Neural cell (in vitro differentiated cells): ENCODE results near the gene DONSON. TPM values are rescaled to one million over a fixed set of nuclear protein-coding genes. Genes with fewer than 3 reads are reported as not detected.
"Not testable (repeated sequence)": the region's sequence is repeated elsewhere in the genome, so short reads cannot be mapped to it uniquely, and the experiment has no call there.

Experiments
- H2AFZ ChIP-seq: fragments of 200-600, 300-800 bp; sonication (generic), shearing (Covaris generic); 2 replicates; pipeline ENCODE4 v1.6.0; 2014; ENCODE audit warnings: low read depth, mild to moderate bottlenecking, antibody characterized with exemption, low read length, moderate library complexity
- H3F3A ChIP-seq: fragments of 200-600 bp; shearing (Covaris generic); 2 replicates; pipeline ENCODE4 v1.6.1; 2016; ENCODE audit warnings: mild to moderate bottlenecking, moderate library complexity, mixed read lengths, antibody characterized with exemption, low read length; ENCODE audit not compliant: insufficient read depth, poor library complexity, severe bottlenecking
- H3K27ac ChIP-seq: fragments of 200-600, 300-800 bp; sonication (generic), shearing (Covaris generic); 2 replicates; pipeline ENCODE4 v1.5.1; 2014; ENCODE audit warnings: mild to moderate bottlenecking, low read length, moderate library complexity
- H3K27me3 ChIP-seq: fragments of 300-800, 200-600 bp; sonication (generic), shearing (Covaris generic); 2 replicates; pipeline ENCODE4 v1.6.0; 2014; ENCODE audit warnings: mild to moderate bottlenecking, low read depth, low read length, moderate library complexity; ENCODE audit not compliant: insufficient read depth
- H3K36me3 ChIP-seq: fragments of 300-800, 200-600 bp; sonication (generic), shearing (Covaris generic); 2 replicates; pipeline ENCODE4 v1.5.1; 2014; ENCODE audit warnings: mild to moderate bottlenecking, antibody characterized with exemption, low read length, moderate library complexity; ENCODE audit not compliant: insufficient read depth
- H3K4me2 ChIP-seq: fragments of 300-800, 200-600 bp; sonication (generic), shearing (Covaris generic); 2 replicates; pipeline ENCODE4 v1.6.0; 2014; ENCODE audit warnings: mild to moderate bottlenecking, low read length
- H3K4me3 ChIP-seq: fragments of 300-800, 200-600 bp; sonication (generic), shearing (Covaris generic); 2 replicates; pipeline ENCODE4 v1.5.1; 2014; ENCODE audit warnings: mild to moderate bottlenecking, low read length, moderate library complexity
- H3K79me2 ChIP-seq: fragments of 200-600 bp; shearing (Covaris generic); replicated peaks from 2 replicates; pipeline ENCODE4 v1.6.0; 2014; ENCODE audit warnings: mild to moderate bottlenecking, low read length, moderate library complexity; ENCODE audit not compliant: insufficient read depth
- H3K9ac ChIP-seq: fragments of 300-800, 200-600 bp; sonication (generic), shearing (Covaris generic); 2 replicates; pipeline ENCODE4 v1.6.1; 2016; ENCODE audit warnings: mild to moderate bottlenecking, low read length, mixed read lengths
- H3K9me2 ChIP-seq: fragments of 200-600 bp; shearing (Covaris generic); 2 replicates; pipeline ENCODE4 v1.6.1; 2016; ENCODE audit warnings: mild to moderate bottlenecking, low read length, mixed read lengths; ENCODE audit not compliant: insufficient read depth
- H3K9me3 ChIP-seq: fragments of 200-600, 300-800 bp; sonication (generic), shearing (Covaris generic); 2 replicates; pipeline ENCODE4 v1.6.1; 2016; ENCODE audit warnings: mild to moderate bottlenecking, mixed run types, low read length, moderate library complexity, mixed read lengths
- H4K20me1 ChIP-seq: fragments of 200-600 bp; shearing (Covaris generic); 2 replicates; pipeline ENCODE4 v1.6.1; 2016; ENCODE audit warnings: mild to moderate bottlenecking, mixed run types; ENCODE audit not compliant: insufficient read depth
- EP300 ChIP-seq: fragments of 450-650 bp; conservative IDR thresholded peaks from 2 replicates; pipeline ENCODE4 v1.6.1; 2014; ENCODE audit warnings: antibody characterized with exemption, mild to moderate bottlenecking, moderate library complexity; ENCODE audit not compliant: poor library complexity, severe bottlenecking
- EZH2 ChIP-seq: fragments of 200-600, 300-800 bp; shearing (Covaris generic), sonication (generic); IDR thresholded peaks from 2 replicates; pipeline ENCODE4 v1.6.1; 2014; ENCODE audit warnings: antibody characterized with exemption, low read length, borderline replicate concordance, mild to moderate bottlenecking; ENCODE audit not compliant: insufficient read depth, poor library complexity, severe bottlenecking
- MXI1 ChIP-seq: fragments of 450-650 bp; conservative IDR thresholded peaks from 2 replicates; pipeline ENCODE4 v1.6.1; 2014; ENCODE audit warnings: antibody characterized with exemption, mild to moderate bottlenecking; ENCODE audit not compliant: poor library complexity, severe bottlenecking
- POLR2AphosphoS5 ChIP-seq: IDR thresholded peaks from 2 replicates; pipeline ENCODE4 v1.6.1; 2012
- RAD21 ChIP-seq: fragments of 450-650 bp; conservative IDR thresholded peaks from 2 replicates; pipeline ENCODE4 v1.6.1; 2014; ENCODE audit warnings: antibody characterized with exemption, mild to moderate bottlenecking, moderate library complexity
- REST ChIP-seq: IDR thresholded peaks from 2 replicates; pipeline ENCODE4 v1.6.1; 2012; ENCODE audit warnings: borderline replicate concordance
- SMC3 ChIP-seq: fragments of 450-650 bp; conservative IDR thresholded peaks from 2 replicates; pipeline ENCODE4 v1.6.1; 2014; ENCODE audit warnings: antibody characterized with exemption, mild to moderate bottlenecking, moderate library complexity; ENCODE audit not compliant: poor library complexity
- TAF1 ChIP-seq: IDR thresholded peaks from 2 replicates; pipeline ENCODE4 v1.6.1; 2012; ENCODE audit warnings: low read depth
- polyA plus RNA-seq: library from polyadenylated mRNA; depleted of rRNA; stranded (reverse); fragments of >200 nt; gene quantifications from 2 replicates; pipeline ENCODE4 v1.2.3, GENCODE V29; 2014
- TF ChIP-seq, protein P1 (sequence below): fragments of 450-650 bp; IDR thresholded peaks from 2 replicates; pipeline ENCODE4 v1.5.1; 2014; ENCODE audit warnings: antibody characterized with exemption, mild to moderate bottlenecking, moderate library complexity; ENCODE audit not compliant: poor library complexity, severe bottlenecking

The DONSON gene
- polyA plus RNA-seq, 1 donor from 2014 or later = 46.2 TPM

GRCh38 chr21:33626151-33626550 is 37.7 kb upstream of the DONSON start:
- H2AFZ ChIP-seq, H3K4me2 ChIP-seq, H4K20me1 ChIP-seq, H3K9ac ChIP-seq, H3K27me3 ChIP-seq, H3K9me2 ChIP-seq, H3K36me3 ChIP-seq, H3K79me2 ChIP-seq, H3K27ac ChIP-seq, H3K9me3 ChIP-seq, H3K4me3 ChIP-seq, H3F3A ChIP-seq: not testable (repeated sequence)

DNA sequence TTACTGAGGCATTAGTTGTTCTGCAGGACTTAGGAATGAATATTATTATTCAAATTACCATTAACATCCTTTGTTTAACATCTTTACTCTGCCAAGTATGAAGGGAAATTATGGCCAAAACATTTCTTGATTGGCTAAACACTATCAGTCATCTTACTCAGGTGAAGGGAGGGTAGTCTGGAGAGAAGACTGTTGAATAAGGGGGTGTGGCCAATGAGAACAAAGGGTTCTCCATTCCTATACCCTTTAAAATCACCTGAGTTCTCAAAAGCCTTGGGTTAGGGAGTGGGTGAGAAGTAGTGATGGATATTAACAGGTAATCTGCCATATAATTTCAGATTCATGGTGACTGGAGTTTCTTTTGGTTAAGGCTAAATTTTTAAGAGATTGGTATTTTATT is 33.8 kb upstream of the DONSON start:
- no peaks in the 10 kb centered on the region for H3K79me2 ChIP-seq
- H3K27me3 ChIP-seq = no peaks in the 10 kb centered on the region
- H3K4me2 ChIP-seq = no peak overlapping the region
- H2AFZ ChIP-seq = no peak overlapping the region
- H3K9me2 ChIP-seq = no peaks in the 10 kb centered on the region
- H3K4me3 ChIP-seq = no peak overlapping the region
- no peaks in the 10 kb centered on the region for H4K20me1 ChIP-seq
- H3F3A ChIP-seq = no peaks in the 10 kb centered on the region
- H3K36me3 ChIP-seq = peaks cover 8% of the 10 kb centered on the region
- no peak overlapping the region for H3K27ac ChIP-seq
- H3K9ac ChIP-seq = no peak overlapping the region
- TF ChIP-seq REST (no peak), EZH2 (no peak), MXI1 (no peak)
- H3K9me3 ChIP-seq = no peaks in the 10 kb centered on the region

DNA sequence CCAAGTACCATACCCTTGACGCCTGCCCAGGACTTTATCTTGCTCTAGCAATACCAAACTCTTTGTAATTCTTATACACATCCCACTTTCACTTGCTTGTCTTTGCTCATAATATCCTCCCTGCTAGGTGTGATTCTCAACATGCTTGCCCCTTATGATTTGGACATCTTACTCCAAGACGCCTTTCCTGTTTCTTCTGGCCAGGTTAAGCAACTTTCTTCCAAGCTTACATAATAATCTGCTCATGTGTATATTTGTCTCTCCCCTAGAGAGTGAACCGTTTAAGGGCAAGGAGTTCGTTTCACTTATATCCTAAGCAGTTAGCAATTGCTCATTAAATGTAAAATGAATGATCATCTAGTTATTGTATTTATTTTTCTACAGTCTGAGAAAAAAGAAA is 31.2 kb upstream of the DONSON start:
- Histone ChIP-seq H4K20me1 (no peaks in the 10 kb centered on the region), H3K79me2 (no peaks in the 10 kb centered on the region), H3K9me2 (no peaks in the 10 kb centered on the region), H3K4me2 (no peak overlapping the region), H3K36me3 (peaks cover 8% of the 10 kb centered on the region), H2AFZ (no peak overlapping the region), H3F3A (no peaks in the 10 kb centered on the region), H3K4me3 (no peak overlapping the region), H3K27me3 (no peaks in the 10 kb centered on the region), H3K27ac (no peak overlapping the region), H3K9me3 (no peaks in the 10 kb centered on the region), H3K9ac (no peak overlapping the region)
- no peak for TF ChIP-seq EP300
- no peak for TF ChIP-seq SMC3
- TF ChIP-seq REST = no peak
- TF ChIP-seq RAD21 = no peak
- no peak for TF ChIP-seq MXI1
- TF ChIP-seq, protein P1, sequence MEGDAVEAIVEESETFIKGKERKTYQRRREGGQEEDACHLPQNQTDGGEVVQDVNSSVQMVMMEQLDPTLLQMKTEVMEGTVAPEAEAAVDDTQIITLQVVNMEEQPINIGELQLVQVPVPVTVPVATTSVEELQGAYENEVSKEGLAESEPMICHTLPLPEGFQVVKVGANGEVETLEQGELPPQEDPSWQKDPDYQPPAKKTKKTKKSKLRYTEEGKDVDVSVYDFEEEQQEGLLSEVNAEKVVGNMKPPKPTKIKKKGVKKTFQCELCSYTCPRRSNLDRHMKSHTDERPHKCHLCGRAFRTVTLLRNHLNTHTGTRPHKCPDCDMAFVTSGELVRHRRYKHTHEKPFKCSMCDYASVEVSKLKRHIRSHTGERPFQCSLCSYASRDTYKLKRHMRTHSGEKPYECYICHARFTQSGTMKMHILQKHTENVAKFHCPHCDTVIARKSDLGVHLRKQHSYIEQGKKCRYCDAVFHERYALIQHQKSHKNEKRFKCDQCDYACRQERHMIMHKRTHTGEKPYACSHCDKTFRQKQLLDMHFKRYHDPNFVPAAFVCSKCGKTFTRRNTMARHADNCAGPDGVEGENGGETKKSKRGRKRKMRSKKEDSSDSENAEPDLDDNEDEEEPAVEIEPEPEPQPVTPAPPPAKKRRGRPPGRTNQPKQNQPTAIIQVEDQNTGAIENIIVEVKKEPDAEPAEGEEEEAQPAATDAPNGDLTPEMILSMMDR = no peak
- no peak for TF ChIP-seq TAF1
- TF ChIP-seq POLR2AphosphoS5 = no peak
- TF ChIP-seq EZH2 = no peak
